Measurements from ENCODE around the gene FXR2.

Gene FXR2

DNA sequence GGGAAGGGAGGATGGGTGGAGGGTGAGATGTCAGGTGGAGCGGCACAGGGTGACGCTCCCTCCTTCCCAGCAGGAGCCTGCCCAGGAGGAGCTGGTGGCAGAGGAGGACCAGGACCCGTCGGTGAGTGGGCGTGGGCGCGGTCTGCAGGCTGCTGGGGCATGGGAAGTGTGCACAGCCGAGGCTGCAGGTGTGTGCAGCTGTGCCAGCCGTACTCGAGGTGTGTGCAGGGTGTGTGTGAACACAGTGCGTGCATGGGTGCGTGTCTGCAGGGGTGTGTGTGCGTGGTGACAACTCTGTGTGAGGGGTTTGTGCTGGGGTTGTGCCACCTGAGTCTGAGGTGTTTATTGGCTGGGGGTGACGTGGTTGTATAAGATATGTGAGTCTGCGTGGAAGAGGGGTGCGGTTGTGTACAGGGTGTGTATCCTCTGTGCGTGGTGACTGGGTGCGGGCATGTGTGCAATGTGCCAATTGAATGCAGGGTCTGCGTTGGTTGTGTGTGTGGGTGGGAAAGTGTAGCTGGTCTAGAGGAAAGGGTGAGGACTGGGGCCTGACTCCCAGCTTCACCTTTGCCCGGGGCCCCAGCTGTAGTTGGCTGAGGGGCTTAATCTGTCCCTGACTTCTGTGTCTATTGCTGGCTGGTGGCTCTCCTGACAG, 65.2 kb downstream of the FXR2 start:
- TF ChIP-seq, protein P1, sequence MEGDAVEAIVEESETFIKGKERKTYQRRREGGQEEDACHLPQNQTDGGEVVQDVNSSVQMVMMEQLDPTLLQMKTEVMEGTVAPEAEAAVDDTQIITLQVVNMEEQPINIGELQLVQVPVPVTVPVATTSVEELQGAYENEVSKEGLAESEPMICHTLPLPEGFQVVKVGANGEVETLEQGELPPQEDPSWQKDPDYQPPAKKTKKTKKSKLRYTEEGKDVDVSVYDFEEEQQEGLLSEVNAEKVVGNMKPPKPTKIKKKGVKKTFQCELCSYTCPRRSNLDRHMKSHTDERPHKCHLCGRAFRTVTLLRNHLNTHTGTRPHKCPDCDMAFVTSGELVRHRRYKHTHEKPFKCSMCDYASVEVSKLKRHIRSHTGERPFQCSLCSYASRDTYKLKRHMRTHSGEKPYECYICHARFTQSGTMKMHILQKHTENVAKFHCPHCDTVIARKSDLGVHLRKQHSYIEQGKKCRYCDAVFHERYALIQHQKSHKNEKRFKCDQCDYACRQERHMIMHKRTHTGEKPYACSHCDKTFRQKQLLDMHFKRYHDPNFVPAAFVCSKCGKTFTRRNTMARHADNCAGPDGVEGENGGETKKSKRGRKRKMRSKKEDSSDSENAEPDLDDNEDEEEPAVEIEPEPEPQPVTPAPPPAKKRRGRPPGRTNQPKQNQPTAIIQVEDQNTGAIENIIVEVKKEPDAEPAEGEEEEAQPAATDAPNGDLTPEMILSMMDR (IDR thresholded peaks at IDR 0.05; ENCODE audit: control insufficient read depth, extremely low read depth, insufficient read depth) = no peak
- no peak overlapping the region for H3K4me3 ChIP-seq (ENCODE audit: low read depth, low read length)
- no peak for DNase-seq (ENCODE audit: low read depth)

DNA sequence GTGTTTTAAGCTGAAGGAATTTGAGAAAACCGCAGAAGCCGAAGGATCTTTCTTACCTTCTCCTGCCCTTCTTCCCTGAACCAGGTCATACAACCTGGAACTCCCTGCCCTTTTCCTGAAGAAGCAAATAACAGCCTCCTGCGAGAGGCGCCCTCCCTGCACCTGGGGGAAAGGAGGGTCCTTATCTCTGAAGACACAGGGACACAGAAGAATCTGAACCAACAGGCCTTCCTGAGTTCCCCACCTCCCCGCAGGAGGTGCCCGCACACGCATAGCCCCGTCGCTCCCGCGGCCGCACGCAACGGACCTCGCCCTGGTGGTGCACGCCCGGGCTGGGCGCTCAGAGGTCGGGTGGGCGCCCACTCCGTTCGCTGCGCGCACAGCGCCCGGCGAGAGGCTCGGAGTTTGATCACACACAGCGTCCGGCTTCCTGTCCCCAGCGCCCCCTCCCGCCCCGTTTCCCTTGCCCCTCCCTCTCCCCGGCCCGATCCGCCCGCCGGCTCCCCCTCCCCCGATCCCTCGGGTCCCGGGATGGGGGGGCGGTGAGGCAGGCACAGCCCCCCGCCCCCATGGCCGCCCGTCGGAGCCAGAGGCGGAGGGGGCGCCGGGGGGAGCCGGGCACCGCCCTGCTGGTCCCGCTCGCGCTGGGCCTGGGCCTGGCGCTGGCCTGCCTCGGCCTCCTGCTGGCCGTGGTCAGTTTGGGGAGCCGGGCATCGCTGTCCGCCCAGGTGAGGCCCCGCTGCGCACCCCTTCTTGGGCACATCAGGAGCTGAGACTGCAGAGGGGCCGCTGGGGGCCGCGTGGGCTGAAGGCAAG, 65.9 kb downstream of the FXR2 start, which contains the start of gene TNFSF12:
Gene TNFSF12, plus strand, starts transcription at position 474 of the 816 bp plus-strand sequence. Its CDS starts 96 bp downstream, at position 570.
- no peak for DNase-seq (ENCODE audit: low read depth)
- TF ChIP-seq, protein P1 (IDR thresholded peaks at IDR 0.05; ENCODE audit: control insufficient read depth, extremely low read depth, insufficient read depth) = no peak
- no peak within 1 kb of the TSS for H3K4me3 ChIP-seq (ENCODE audit: low read depth, low read length)

DNA sequence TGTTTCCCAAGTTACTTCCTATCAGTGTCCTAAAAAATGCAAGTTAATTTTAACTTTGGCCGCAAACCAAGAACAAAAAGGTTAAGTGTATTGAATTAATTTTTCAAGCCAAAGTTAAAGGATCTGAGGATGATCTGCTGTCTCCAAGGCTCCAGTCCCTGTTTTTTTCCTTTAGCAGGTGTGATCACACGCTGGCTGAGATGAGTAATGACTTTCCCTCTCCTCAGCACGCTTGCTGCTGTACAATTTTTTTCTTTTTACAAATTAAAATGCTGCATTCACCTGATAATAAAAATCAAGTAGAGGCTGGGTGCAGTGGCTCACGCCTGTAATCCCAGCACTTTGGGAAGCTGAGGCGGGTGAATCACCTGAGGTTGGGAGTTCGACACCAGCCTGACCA, 69.8 kb downstream of the FXR2 start:
- H3K4me3 ChIP-seq (ENCODE audit: low read depth, low read length) = no peak overlapping the region
- TF ChIP-seq, protein P1 (IDR thresholded peaks at IDR 0.05; ENCODE audit: control insufficient read depth, extremely low read depth, insufficient read depth) = no peak
- DNase-seq (ENCODE audit: low read depth) = no peak
